Measurements from ENCODE around the gene GNPAT.

The GNPAT gene

GRCh38 chr1:231260351-231260750 lies 19.3 kb downstream of the GNPAT start:
- DNase-seq: no peak

GRCh38 chr1:231264642-231265041 lies 23.6 kb downstream of the GNPAT start:
- DNase-seq: no peak

GRCh38 chr1:231265379-231265778 lies 24.4 kb downstream of the GNPAT start:
- no peak for DNase-seq

- no peak for DNase-seq
Observed at GRCh38 chr1:231266811-231267322, 25.9 kb downstream of the GNPAT start.

- no peak for DNase-seq
Observed at GRCh38 chr1:231272173-231272572, 31.2 kb downstream of the GNPAT start.

- DNase-seq: no peak
Observed at GRCh38 chr1:231272880-231273279, 31.9 kb downstream of the GNPAT start.

GRCh38 chr1:231274119-231274825 lies 33.3 kb downstream of the GNPAT start:
- no peak for DNase-seq

GRCh38 chr1:231278100-231278790 lies 37.2 kb downstream of the GNPAT start:
- DNase-seq: peak; percentile 79

- DNase-seq: no peak
Observed at GRCh38 chr1:231279081-231279480, 38.1 kb downstream of the GNPAT start.

- no peak for DNase-seq
Observed at GRCh38 chr1:231279683-231280082, 38.7 kb downstream of the GNPAT start.

GRCh38 chr1:231284441-231284840 lies 43.4 kb downstream of the GNPAT start:
- no peak for DNase-seq

GRCh38 chr1:231286603-231287002 lies 45.6 kb downstream of the GNPAT start:
- no peak for DNase-seq

GRCh38 chr1:231295938-231296337 lies 54.9 kb downstream of the GNPAT start:
- no peak for DNase-seq

- no peak for DNase-seq
Observed at GRCh38 chr1:231301990-231302389, 61.0 kb downstream of the GNPAT start.

GRCh38 chr1:231310391-231310934 lies 69.5 kb downstream of the GNPAT start:
- no peak for DNase-seq

- DNase-seq: no peak
Observed at GRCh38 chr1:231311720-231312431, 70.9 kb downstream of the GNPAT start.

- no peak for DNase-seq
Observed at GRCh38 chr1:231312432-231312788, 71.4 kb downstream of the GNPAT start.

GRCh38 chr1:231313661-231314060 lies 72.6 kb downstream of the GNPAT start:
- DNase-seq: no peak

GRCh38 chr1:231315887-231316286 lies 74.9 kb downstream of the GNPAT start:
- DNase-seq: no peak

GRCh38 chr1:231317306-231318014 lies 76.4 kb downstream of the GNPAT start:
- DNase-seq: no peak

- DNase-seq: no peak
Observed at GRCh38 chr1:231318015-231318355, 77.0 kb downstream of the GNPAT start.

GRCh38 chr1:231318568-231318967 lies 77.6 kb downstream of the GNPAT start:
- no peak for DNase-seq

GRCh38 chr1:231319080-231319479 lies 78.1 kb downstream of the GNPAT start:
- DNase-seq: no peak

Data from NCI-H2107 (cell line).